ENCODE measurements around the gene DPYD. TPM values are rescaled to one million over a fixed set of nuclear protein-coding genes. Genes with fewer than 3 reads are reported as not detected.

DPYD gene
- total RNA-seq, 1 experiment from 2014 or later, result 12.8 TPM

- no peaks in the 10 kb centered on the region for H3K27me3 ChIP-seq (ENCODE audit: low read length)
- no peaks in the 10 kb centered on the region for H3F3A ChIP-seq (ENCODE audit: low read length, unreplicated experiment)
- H2AFZ ChIP-seq (ENCODE audit: low read length), result no peak overlapping the region
- no peak overlapping the region for H3K9ac ChIP-seq (ENCODE audit: low read length)
- H3K4me2 ChIP-seq (ENCODE audit: low read length), result no peak overlapping the region
- CTCF ChIA-PET, result no interaction called here
- H3K4me3 ChIP-seq (ENCODE audit: low read length), result no peak overlapping the region
- POLR2A ChIA-PET (ENCODE audit: unreplicated experiment), result no interaction called here
- ATAC-seq (no peak), DNase-seq (no peak)
- no peaks in the 10 kb centered on the region for H4K20me1 ChIP-seq (ENCODE audit: low read length)
- no peaks in the 10 kb centered on the region for H3K9me3 ChIP-seq (ENCODE audit: low read length)
- H3K4me1 ChIP-seq (ENCODE audit: insufficient read depth, low read length), result no peaks in the 10 kb centered on the region
- no peaks in the 10 kb centered on the region for H3K36me3 ChIP-seq (ENCODE audit: low read depth, low read length)
- intact Hi-C loops (cut with micrococcal nuclease), result no loop called here
- BruUV-seq (replicated peaks), result no TSS peak
- H3K79me2 ChIP-seq (ENCODE audit: low read length), result no peaks in the 10 kb centered on the region
- no peaks in the 10 kb centered on the region for H3K9me2 ChIP-seq (replicated peaks; ENCODE audit: low read length)
- TF ChIP-seq EZH2phosphoT487 (IDR thresholded peaks at IDR 0.05; ENCODE audit: borderline replicate concordance, low read length), result no peak
- no peak for TF ChIP-seq EZH2 (IDR thresholded peaks at IDR 0.05; ENCODE audit: low read length, unreplicated experiment)
- TF ChIP-seq, protein P1, sequence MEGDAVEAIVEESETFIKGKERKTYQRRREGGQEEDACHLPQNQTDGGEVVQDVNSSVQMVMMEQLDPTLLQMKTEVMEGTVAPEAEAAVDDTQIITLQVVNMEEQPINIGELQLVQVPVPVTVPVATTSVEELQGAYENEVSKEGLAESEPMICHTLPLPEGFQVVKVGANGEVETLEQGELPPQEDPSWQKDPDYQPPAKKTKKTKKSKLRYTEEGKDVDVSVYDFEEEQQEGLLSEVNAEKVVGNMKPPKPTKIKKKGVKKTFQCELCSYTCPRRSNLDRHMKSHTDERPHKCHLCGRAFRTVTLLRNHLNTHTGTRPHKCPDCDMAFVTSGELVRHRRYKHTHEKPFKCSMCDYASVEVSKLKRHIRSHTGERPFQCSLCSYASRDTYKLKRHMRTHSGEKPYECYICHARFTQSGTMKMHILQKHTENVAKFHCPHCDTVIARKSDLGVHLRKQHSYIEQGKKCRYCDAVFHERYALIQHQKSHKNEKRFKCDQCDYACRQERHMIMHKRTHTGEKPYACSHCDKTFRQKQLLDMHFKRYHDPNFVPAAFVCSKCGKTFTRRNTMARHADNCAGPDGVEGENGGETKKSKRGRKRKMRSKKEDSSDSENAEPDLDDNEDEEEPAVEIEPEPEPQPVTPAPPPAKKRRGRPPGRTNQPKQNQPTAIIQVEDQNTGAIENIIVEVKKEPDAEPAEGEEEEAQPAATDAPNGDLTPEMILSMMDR (conservative IDR thresholded peaks at IDR 0.05; ENCODE audit: low read depth, low read length), result no peak
- no peak overlapping the region for H3K27ac ChIP-seq (ENCODE audit: low read length)
Measured at GRCh38 chr1:97307568-97307967, 613.3 kb downstream of the DPYD start.

- no peak overlapping the region for H3K9ac ChIP-seq (ENCODE audit: low read length)
- intact Hi-C loops (cut with micrococcal nuclease), result no loop called here
- TF ChIP-seq, protein P1 (conservative IDR thresholded peaks at IDR 0.05; ENCODE audit: low read depth, low read length), result no peak
- TF ChIP-seq EZH2phosphoT487 (IDR thresholded peaks at IDR 0.05; ENCODE audit: borderline replicate concordance, low read length) (no peak), EZH2 (IDR thresholded peaks at IDR 0.05; ENCODE audit: low read length, unreplicated experiment) (no peak)
- ChIA-PET POLR2A (ENCODE audit: unreplicated experiment) (no interaction called here), CTCF (no interaction called here)
- no peaks in the 10 kb centered on the region for H3K36me3 ChIP-seq (ENCODE audit: low read depth, low read length)
- H3K9me2 ChIP-seq (replicated peaks; ENCODE audit: low read length), result no peaks in the 10 kb centered on the region
- DNase-seq, result no peak
- no peak overlapping the region for H2AFZ ChIP-seq (ENCODE audit: low read length)
- no peak for ATAC-seq
- no TSS peak for BruUV-seq (replicated peaks)
- H3K79me2 ChIP-seq (ENCODE audit: low read length), result no peaks in the 10 kb centered on the region
- no peaks in the 10 kb centered on the region for H3K4me1 ChIP-seq (ENCODE audit: insufficient read depth, low read length)
- H3K27ac ChIP-seq (ENCODE audit: low read length), result no peak overlapping the region
- no peaks in the 10 kb centered on the region for H3F3A ChIP-seq (ENCODE audit: low read length, unreplicated experiment)
- H3K27me3 ChIP-seq (ENCODE audit: low read length), result no peaks in the 10 kb centered on the region
- H3K4me2 ChIP-seq (ENCODE audit: low read length), result no peak overlapping the region
- no peaks in the 10 kb centered on the region for H4K20me1 ChIP-seq (ENCODE audit: low read length)
- no peak overlapping the region for H3K4me3 ChIP-seq (ENCODE audit: low read length)
- no peaks in the 10 kb centered on the region for H3K9me3 ChIP-seq (ENCODE audit: low read length)
Measured at GRCh38 chr1:97307151-97307550, 613.7 kb downstream of the DPYD start.

DNA sequence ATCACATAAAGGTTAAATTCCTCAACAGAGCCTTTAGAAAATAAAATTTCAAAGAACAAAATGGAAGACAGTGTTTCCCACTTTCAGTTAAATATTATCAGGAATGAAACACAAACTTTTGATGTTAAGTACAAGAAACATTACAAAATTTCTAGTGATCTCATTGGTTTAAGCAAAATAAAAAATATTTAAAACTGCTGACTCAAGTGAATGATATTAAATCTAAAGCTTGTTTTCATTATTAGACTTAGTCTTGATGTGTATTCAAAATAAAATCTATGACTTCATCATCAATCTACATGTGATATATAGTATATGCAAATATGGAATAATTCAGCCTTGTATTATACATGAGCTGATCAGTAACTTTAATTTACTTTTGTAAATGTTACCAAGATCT lies 614.3 kb downstream of the DPYD start:
- no peaks in the 10 kb centered on the region for H4K20me1 ChIP-seq (ENCODE audit: low read length)
- H3K27me3 ChIP-seq (ENCODE audit: low read length), result no peaks in the 10 kb centered on the region
- intact Hi-C loops (cut with micrococcal nuclease), result no loop called here
- no peak overlapping the region for H3K27ac ChIP-seq (ENCODE audit: low read length)
- DNase-seq (no peak), ATAC-seq (no peak)
- H3K4me3 ChIP-seq (ENCODE audit: low read length), result no peak overlapping the region
- H3K9ac ChIP-seq (ENCODE audit: low read length), result no peak overlapping the region
- ChIA-PET CTCF (no interaction called here), POLR2A (ENCODE audit: unreplicated experiment) (no interaction called here)
- BruUV-seq (replicated peaks), result no TSS peak
- TF ChIP-seq EZH2phosphoT487 (IDR thresholded peaks at IDR 0.05; ENCODE audit: borderline replicate concordance, low read length) (no peak), EZH2 (IDR thresholded peaks at IDR 0.05; ENCODE audit: low read length, unreplicated experiment) (no peak)
- TF ChIP-seq, protein P1 (conservative IDR thresholded peaks at IDR 0.05; ENCODE audit: low read depth, low read length), result no peak
- H2AFZ ChIP-seq (ENCODE audit: low read length), result no peak overlapping the region
- H3K79me2 ChIP-seq (ENCODE audit: low read length), result no peaks in the 10 kb centered on the region
- H3K36me3 ChIP-seq (ENCODE audit: low read depth, low read length), result no peaks in the 10 kb centered on the region
- H3F3A ChIP-seq (ENCODE audit: low read length, unreplicated experiment), result no peaks in the 10 kb centered on the region
- H3K9me2 ChIP-seq (replicated peaks; ENCODE audit: low read length), result no peaks in the 10 kb centered on the region
- no peaks in the 10 kb centered on the region for H3K4me1 ChIP-seq (ENCODE audit: insufficient read depth, low read length)
- H3K9me3 ChIP-seq (ENCODE audit: low read length), result no peaks in the 10 kb centered on the region
- no peak overlapping the region for H3K4me2 ChIP-seq (ENCODE audit: low read length)

All from PC-3 (cell line).